Measurements from ENCODE around the gene STXBP5L. TPM values are rescaled to one million over a fixed set of nuclear protein-coding genes. Genes with fewer than 3 reads are reported as not detected.

STXBP5L gene
- total RNA-seq, 1 experiment from 2014 or later = 1.7 TPM

DNA sequence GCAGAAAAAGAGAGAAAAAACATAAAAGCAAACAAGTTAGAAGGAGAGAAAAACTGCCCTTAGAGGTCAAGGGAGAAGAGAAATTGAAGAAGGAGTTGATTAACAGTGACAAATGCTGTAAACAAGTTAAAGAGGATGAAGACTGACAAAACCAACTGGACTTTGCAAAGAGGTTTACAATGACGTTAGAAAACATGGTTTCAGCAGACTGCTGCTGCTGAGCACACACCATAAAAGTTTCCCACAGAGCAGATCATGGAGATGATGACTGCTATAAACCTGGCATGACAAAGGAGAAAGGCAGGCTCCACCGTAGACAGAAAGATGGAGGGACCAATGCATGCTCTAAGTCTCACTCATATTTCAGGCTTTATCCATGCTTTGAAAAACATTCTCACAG lies 559.1 kb downstream of the STXBP5L start:
- Histone ChIP-seq H3K36me3 (replicated peaks; ENCODE audit: control insufficient read depth, insufficient read depth, low read length) (peaks cover 20% of the 10 kb centered on the region), H3K4me3 (ENCODE audit: insufficient read depth, low read depth, low read length) (no peak overlapping the region), H3K27me3 (ENCODE audit: control insufficient read depth, insufficient read depth, low read length) (no peaks in the 10 kb centered on the region)
- no peak for DNase-seq

GRCh38 chr3:121473001-121473400 lies 565.0 kb downstream of the STXBP5L start:
- no peak overlapping the region for H3K4me3 ChIP-seq (ENCODE audit: insufficient read depth, low read depth, low read length)
- peaks cover 8% of the 10 kb centered on the region for H3K36me3 ChIP-seq (replicated peaks; ENCODE audit: control insufficient read depth, insufficient read depth, low read length)
- H3K27me3 ChIP-seq (ENCODE audit: control insufficient read depth, insufficient read depth, low read length) = no peaks in the 10 kb centered on the region
- no peak for DNase-seq

Other genes with a start within 250 kb of the STXBP5L start
- gene HGD, start 226.0 kb upstream of the STXBP5L start, total RNA-seq (2014; rRNA removed; shearing (Covaris generic)) = 0.18 and 1.4 TPM in 2 replicates
- 13.2 and 14.5 TPM in 2 replicates for gene RABL3, start 165.7 kb upstream of the STXBP5L start, total RNA-seq (2014; rRNA removed; shearing (Covaris generic))
- gene GTF2E1, start 165.5 kb upstream of the STXBP5L start, total RNA-seq (2014; rRNA removed; shearing (Covaris generic)) = 65.2 and 69.1 TPM in 2 replicates